Purkinje cell (primary cell): ENCODE data around the gene TPD52L3. TPM values are rescaled to one million over a fixed set of nuclear protein-coding genes. Genes with fewer than 3 reads are reported as not detected.

ENCODE experiments used
- polyA plus RNA-seq: library from polyadenylated mRNA; unstranded; fragments of >200 nt; fragmentation: Nextera tagmentation; gene quantifications from 2 replicates; pipeline ENCODE4 v1.2.1, GENCODE V29; 2014

Gene TPD52L3
- polyA plus RNA-seq = not detected in 2 replicates

GRCh38 chr9:6328103-6328502, at the start of gene TPD52L3:
Gene TPD52L3 (plus strand): TSS chr9:6328375. CDS start chr9:6328596, 221 bp downstream.

Other genes with a start within 250 kb of the TPD52L3 start
- 11.8 and 19.4 TPM in 2 replicates for gene IL33, start 112.6 kb upstream of the TPD52L3 start, polyA plus RNA-seq
- gene UHRF2, start 84.8 kb downstream of the TPD52L3 start, polyA plus RNA-seq = 9.2 and 13.5 TPM in 2 replicates